NOMO-1 (cell line): Measurements from ENCODE around the gene TPCN1.

ENCODE experiments used
- DNase-seq, 2 experiments: peaks; one replicate each; lab custom pipeline; 2025; ENCODE audit not compliant: unreplicated experiment in 2 of 2; lab: John Stamatoyannopoulos, UW

Gene TPCN1

DNA sequence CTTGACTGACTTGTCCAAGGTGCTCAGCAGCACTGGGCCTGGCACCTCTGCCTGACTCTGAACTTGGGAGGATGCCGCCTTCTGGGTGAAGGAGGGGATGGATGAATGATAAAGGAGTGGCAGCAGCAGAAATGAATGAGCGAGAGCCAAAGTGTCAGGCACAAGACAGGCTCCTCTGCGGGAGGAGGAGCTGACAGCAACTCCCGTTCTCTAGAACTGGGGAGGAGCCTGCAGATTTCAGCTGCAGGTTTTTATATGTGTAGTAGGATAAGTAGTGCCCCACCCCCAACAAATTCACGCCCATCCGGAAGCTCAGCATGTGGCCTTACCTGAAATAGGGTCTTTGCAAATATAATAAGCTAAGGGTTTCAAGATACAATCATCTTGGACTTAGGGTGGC is 80.5 kb downstream of the TPCN1 start:
- no peak for DNase-seq

DNA sequence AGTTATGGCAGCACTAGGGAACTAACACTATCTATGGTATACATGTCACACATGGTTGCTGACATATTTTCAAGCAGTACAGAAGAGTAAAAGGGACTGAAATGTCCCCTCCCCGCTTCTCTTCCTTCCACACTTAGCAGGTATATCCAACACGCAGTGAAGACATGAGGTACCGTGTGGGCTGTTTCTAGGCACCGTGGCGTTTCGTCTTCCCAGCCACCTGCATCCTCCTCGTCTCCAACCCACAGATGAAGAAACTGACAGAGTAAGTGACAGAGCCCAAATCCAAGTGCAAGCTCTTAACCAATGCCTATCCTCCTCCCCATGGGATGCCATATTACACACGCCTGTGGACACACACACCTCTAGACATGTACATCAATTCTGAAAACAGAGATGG is 81.2 kb downstream of the TPCN1 start:
- DNase-seq, result no peak

GRCh38 chr12:113302886-113303640 is 81.8 kb downstream of the TPCN1 start:
- DNase-seq, result peak in 1 of 2 experiments; percentile 25

GRCh38 chr12:113305281-113305856 is 84.1 kb downstream of the TPCN1 start:
- DNase-seq, result no peak

GRCh38 chr12:113306382-113306781 is 85.1 kb downstream of the TPCN1 start:
- DNase-seq, result no peak

DNA sequence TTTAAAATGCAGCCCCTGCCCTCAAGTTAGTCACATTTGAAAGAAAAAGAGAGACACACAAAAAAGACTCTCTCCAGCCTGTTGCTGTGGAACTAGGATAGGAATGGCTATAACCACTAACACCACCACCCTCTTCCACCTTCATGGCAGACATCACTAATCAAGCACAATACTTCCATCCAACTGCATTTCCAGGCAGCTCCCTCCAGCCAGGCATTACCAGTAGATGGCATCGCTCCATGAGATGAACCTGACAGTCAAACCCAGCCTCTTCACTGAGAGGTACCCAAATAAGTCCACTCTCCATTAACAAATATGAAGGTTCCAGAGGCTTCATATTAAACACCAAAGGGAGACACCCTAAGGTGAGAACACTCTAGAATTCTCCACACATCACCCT is 89.2 kb downstream of the TPCN1 start:
- no peak for DNase-seq

- DNase-seq, result no peak
These were observed 92.9 kb downstream of the TPCN1 start for GRCh38 chr12:113314121-113314529.

DNA sequence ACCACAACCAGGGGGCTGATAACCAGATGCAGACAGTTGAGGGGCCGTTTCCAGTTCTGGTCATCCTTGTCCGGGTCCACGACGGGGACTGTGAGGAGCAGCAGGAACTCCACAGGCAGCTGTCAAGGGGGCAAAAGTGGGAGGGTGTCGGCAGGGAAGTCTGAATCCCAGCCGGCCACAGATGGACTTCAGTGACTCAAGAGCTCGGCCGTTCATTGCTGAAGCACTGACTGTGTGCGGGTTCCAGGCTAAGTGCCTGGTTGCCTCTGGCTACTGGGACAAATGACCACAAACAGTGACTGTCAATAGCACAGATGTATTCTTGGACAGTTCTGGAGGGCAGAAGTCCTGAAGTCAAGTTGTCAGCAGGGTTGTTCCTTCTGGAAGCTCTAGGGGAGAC is 94.1 kb downstream of the TPCN1 start:
- no peak for DNase-seq

DNA sequence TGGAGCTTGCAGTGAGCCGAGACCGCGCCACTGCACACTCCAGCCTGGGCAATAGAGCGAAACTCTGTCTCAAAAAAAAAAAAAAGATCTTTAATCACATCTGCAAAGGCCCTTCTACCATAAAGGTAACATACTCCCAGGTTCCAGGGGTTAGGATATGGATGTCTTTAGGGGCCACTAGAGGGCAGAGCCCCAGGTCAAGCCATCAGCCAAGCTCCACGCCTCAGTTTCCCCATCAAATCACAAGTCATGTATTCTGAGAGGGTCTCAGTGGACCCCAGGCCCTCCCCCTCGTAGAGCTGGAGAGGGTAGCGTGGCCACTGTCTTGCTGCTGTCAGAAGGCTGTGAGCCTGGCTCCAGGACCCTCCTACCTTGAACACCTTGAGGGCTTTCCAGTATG is 94.9 kb downstream of the TPCN1 start:
- DNase-seq, result no peak

GRCh38 chr12:113317122-113317521 is 95.9 kb downstream of the TPCN1 start:
- DNase-seq, result no peak

- DNase-seq, result no peak
These were observed 96.9 kb downstream of the TPCN1 start for GRCh38 chr12:113318046-113318656.

DNA sequence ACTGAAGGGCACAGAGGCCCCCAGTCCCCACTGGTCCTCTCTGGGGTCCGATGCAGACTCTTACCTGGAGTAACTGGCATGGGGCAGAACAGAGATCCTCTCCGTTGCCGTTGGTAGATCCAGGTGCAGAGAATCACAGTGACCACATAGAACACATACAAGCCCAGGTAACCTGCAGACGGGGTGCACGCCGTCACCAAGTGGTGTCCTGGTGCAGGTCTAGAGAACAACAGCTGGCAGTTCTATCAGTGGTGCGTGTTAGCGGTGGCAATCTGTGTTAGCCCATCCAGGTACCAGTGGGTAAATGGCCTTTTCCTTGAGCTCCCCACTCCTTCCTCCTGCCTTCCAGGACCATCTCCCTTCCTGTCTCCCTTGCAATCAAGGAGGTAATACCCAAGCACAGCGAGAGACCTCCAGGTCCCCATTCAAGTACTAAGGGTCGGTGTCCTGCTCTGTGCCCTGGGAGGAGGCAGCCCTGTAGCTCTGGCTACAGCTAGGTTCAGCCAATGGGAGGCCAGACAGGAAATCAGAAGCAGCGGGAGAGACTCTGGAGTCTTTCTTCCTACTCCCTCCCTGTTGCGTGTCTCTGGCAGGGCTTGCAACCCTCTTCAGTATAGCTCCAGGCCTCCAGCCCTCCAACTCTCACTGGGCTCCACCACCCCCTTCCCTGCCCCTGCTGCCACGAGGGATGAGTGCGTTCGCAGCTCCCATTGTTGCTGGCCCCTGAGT is 97.8 kb downstream of the TPCN1 start:
- DNase-seq, result no peak

- no peak for DNase-seq
These were observed 99.1 kb downstream of the TPCN1 start for GRCh38 chr12:113320401-113320800.

GRCh38 chr12:113322343-113322742 is 101.1 kb downstream of the TPCN1 start:
- DNase-seq, result peak in 1 of 2 experiments; percentile 39

DNA sequence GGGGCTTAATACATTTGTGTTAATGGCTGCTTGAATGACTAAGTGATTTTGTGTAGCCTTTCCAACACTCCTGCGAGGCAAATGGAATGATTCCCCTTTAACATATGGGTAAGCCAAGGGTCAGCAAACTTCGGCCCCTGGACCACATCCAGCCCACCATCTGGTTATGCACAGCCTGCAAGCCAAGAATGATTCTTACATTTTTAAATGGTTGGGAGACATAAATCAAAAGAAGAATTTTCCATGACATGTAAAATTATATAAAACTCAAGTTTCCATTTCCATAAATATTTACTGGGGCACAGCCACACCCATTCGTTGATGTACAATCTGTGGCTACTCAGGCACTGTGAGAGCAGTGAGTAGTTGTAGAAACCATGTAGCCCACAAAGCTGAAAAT is 104.7 kb downstream of the TPCN1 start:
- DNase-seq, result no peak

GRCh38 chr12:113326775-113327395 is 105.6 kb downstream of the TPCN1 start:
- no peak for DNase-seq

GRCh38 chr12:113328368-113328889 is 107.2 kb downstream of the TPCN1 start:
- DNase-seq, result no peak

- DNase-seq, result no peak
These were observed 107.9 kb downstream of the TPCN1 start for GRCh38 chr12:113329022-113329790.

- no peak for DNase-seq
These were observed 108.6 kb downstream of the TPCN1 start for GRCh38 chr12:113329791-113330417.

DNA sequence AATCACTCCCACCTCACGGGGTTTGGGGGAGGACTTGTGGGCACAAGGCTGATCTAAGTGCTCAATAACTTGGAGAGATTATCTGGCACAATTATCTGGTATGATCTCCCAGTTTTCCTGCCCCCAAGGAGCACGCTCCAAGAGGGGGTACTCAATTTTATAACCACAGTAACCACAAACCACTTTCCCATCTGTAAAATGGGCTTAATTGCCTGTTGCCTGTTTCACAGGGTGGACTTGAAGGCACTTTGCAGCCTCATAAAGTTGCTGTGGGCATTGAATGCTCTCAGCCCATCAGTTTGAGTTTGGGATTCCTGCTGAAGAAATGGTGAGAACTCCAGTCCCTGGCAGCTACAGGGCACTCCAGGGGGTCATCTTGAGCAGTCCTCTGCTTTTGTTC is 109.2 kb downstream of the TPCN1 start:
- DNase-seq, result no peak
